Measurements from ENCODE around the gene NFIX. TPM values are rescaled to one million over a fixed set of nuclear protein-coding genes. Genes with fewer than 3 reads are reported as not detected.
A peak's percentile ranks its signal among the peaks of the same experiment; 100 is the strongest.

Gene NFIX
- total and polyA plus RNA-seq, 9 of the 15 experiments (the other 6 are each of a cell fraction or from before 2014, with no cell fraction given) = 0.28 to 26.8 (median 5.4) TPM

GRCh38 chr19:13012690-13013608, 17.7 kb downstream of the NFIX start (continued):
- no peak for TF ChIP-seq ZNF668 (CRISPR knock-in tag; IDR thresholded peaks at IDR 0.05)
- TF ChIP-seq JUND (IDR thresholded peaks at IDR 0.05; ENCODE audit: borderline replicate concordance, low read depth, low read length) = peak; percentile 96
- TF ChIP-seq JUND (tag; IDR thresholded peaks at IDR 0.05; ENCODE audit: borderline replicate concordance, low read depth, low read length) = peak; percentile 91; the same call in 2 of the 3 replicates
- no peak for TF ChIP-seq HOMEZ (CRISPR knock-in tag; IDR thresholded peaks at IDR 0.05)
- TF ChIP-seq POLR2B (IDR thresholded peaks at IDR 0.05; ENCODE audit: low read depth, partially characterized antibody) = no peak
- TF ChIP-seq THRB (CRISPR knock-in tag; conservative IDR thresholded peaks at IDR 0.05) = no peak
- no peak for TF ChIP-seq NFYB (IDR thresholded peaks at IDR 0.05; ENCODE audit: extremely low read depth, insufficient read length)
- no peak for TF ChIP-seq ARNT (IDR thresholded peaks at IDR 0.05)
- TF ChIP-seq MCM7 (IDR thresholded peaks at IDR 0.05) = no peak
- TF ChIP-seq ZNF224 (CRISPR knock-in tag; IDR thresholded peaks at IDR 0.05) = no peak
- TF ChIP-seq CEBPZ (IDR thresholded peaks at IDR 0.05; ENCODE audit: borderline replicate concordance, low read depth, low read length) = no peak
- TF ChIP-seq ERF (CRISPR knock-in tag; IDR thresholded peaks at IDR 0.05) = no peak
- no peak for TF ChIP-seq NR2F6 (CRISPR knock-in tag; IDR thresholded peaks at IDR 0.05)
- no peak for TF ChIP-seq ZBTB34 (CRISPR knock-in tag; IDR thresholded peaks at IDR 0.05)
- peak; percentile 60 for TF ChIP-seq CXXC5 (CRISPR knock-in tag; IDR thresholded peaks at IDR 0.05)
- TF ChIP-seq ARID3A (IDR thresholded peaks at IDR 0.05; ENCODE audit: borderline replicate concordance, low read depth, low read length) = no peak
